ENCODE results near the gene PRRT3. TPM values are rescaled to one million over a fixed set of nuclear protein-coding genes. Genes with fewer than 3 reads are reported as not detected.

PRRT3 gene
- total and polyA plus RNA-seq, 9 of the 15 experiments (the other 6 are each of a cell fraction or from before 2014, with no cell fraction given), result 0.06 to 1.9 (median 1.2) TPM

DNA sequence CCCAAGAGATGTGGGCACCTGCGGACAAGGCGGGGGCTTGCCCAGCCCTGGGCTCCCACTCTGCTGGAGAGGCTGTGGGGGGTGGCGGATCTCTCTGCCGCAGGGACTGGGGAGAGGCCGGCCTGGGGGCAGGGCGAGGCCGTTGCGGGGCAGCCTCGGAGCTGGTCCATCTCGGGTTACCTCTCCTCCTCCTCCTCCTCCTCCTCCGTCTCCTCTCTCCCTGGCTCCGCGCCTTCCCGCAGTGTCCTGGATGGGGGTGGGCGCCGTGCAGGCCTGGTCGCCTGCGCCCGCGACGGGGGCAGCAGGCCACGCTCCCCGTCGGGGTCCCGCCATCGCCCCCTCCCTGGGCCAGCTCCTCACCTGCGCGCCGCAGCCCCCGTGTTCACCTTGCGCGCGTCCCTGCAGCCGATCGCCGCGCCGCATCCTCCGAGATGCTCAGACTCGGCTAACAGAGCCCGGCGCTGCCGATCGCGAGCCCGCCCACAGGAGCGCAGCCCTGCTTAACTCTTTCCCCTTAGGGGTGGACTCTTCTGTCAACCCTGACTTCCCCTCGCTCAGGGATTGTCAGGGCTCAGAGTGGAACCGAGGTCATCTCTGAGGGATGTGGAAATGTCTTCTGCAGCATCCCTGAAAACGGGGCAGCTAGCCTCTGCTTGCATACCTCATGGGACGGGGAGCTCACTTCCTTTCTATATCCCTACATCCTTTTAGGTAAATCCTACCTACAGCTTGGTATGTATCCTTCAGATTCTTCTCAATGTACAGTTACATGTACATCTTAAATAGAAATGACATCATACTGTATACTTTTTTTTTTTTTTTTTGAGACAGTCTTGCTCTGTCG is at the start of gene PRRT3 (continued):
- TF ChIP-seq, protein P1, sequence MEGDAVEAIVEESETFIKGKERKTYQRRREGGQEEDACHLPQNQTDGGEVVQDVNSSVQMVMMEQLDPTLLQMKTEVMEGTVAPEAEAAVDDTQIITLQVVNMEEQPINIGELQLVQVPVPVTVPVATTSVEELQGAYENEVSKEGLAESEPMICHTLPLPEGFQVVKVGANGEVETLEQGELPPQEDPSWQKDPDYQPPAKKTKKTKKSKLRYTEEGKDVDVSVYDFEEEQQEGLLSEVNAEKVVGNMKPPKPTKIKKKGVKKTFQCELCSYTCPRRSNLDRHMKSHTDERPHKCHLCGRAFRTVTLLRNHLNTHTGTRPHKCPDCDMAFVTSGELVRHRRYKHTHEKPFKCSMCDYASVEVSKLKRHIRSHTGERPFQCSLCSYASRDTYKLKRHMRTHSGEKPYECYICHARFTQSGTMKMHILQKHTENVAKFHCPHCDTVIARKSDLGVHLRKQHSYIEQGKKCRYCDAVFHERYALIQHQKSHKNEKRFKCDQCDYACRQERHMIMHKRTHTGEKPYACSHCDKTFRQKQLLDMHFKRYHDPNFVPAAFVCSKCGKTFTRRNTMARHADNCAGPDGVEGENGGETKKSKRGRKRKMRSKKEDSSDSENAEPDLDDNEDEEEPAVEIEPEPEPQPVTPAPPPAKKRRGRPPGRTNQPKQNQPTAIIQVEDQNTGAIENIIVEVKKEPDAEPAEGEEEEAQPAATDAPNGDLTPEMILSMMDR (IDR thresholded peaks at IDR 0.05 in 2 of 3, conservative IDR thresholded peaks at IDR 0.05 in 1 of 3; ENCODE audit: insufficient read depth in 2 of 3, low read depth in 1 of 3, low read length in 3 of 3), result no peak
- TF ChIP-seq BRF1 (IDR thresholded peaks at IDR 0.05; ENCODE audit: borderline replicate concordance, extremely low read depth, insufficient read length) (no peak), TOE1 (IDR thresholded peaks at IDR 0.05; ENCODE audit: borderline replicate concordance) (peak; percentile 70; the same call in 1 of the 2 replicates), TOE1 (CRISPR knock-in tag; IDR thresholded peaks at IDR 0.05; ENCODE audit: borderline replicate concordance, low read depth) (no peak), ZNF408 (CRISPR knock-in tag; IDR thresholded peaks at IDR 0.05; ENCODE audit: low read depth) (no peak), CC2D1A (IDR thresholded peaks at IDR 0.05) (no peak; the same call in 1 of the 2 replicates)

DNA sequence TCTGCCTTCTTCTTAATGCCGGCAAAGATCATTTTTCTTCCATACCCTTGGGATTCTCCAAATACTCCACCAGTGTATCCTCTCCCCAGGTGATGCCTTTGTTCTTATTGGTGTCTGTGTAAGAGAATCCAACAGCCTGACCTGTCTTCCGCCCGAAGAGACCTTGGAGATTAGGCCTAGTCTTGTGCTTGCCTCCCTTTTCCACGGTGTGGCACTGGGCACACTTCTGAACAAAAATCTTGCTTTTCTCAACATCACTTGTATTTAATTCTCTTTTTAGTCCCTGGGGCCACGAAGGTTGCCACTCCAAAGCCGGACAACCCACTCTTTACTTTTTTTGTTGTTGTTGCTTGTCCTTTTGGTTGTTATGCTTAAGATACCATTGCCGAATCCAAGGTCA is 48.5 kb upstream of the PRRT3 start:
- Histone ChIP-seq H3K27me3 (ENCODE audit: control insufficient read depth in 2 of 2, insufficient read depth in 2 of 2, low read length in 2 of 2) (no peaks in the 10 kb centered on the region), H3K9me1 (ENCODE audit: control insufficient read depth, insufficient read depth, low read length) (peaks cover 5% of the 10 kb centered on the region), H3K4me1 (replicated peaks in 1 of 2; ENCODE audit: control insufficient read depth in 2 of 2, insufficient read depth in 2 of 2, low read length in 2 of 2) (no peaks in the 10 kb centered on the region), H3K9me3 (replicated peaks; ENCODE audit: control insufficient read depth, insufficient read depth, low read depth, low read length) (no peaks in the 10 kb centered on the region), H3K36me3 (ENCODE audit: control insufficient read depth, insufficient read depth, low read length) (peaks cover 67% of the 10 kb centered on the region), H4K20me1 (replicated peaks; ENCODE audit: control insufficient read depth, insufficient read depth, low read length) (peaks cover 1% of the 10 kb centered on the region), H2AFZ (ENCODE audit: low read depth, low read length) (no peak overlapping the region), H3K9ac (ENCODE audit: insufficient read depth in 1 of 2, low read depth in 2 of 2, low read length in 2 of 2) (no peak overlapping the region), H3K4me3 (no peak overlapping the region), H3K79me2 (ENCODE audit: control insufficient read depth, insufficient read depth, low read length) (peaks cover 15% of the 10 kb centered on the region), H3K27ac (ENCODE audit: extremely low read depth, low read depth, low read length) (no peak overlapping the region), H3K4me2 (ENCODE audit: insufficient read depth, low read length) (no peak overlapping the region)
- intact Hi-C loops (cut with micrococcal nuclease), result no loop called here
- FAIRE-seq (no peak), DNase-seq (ENCODE audit: extremely low read depth in 1 of 4, low spot score in 3 of 4) (no peak), ATAC-seq (no peak)
- POLR2A ChIA-PET, result interaction anchor here (0.9 kb wide), 1 partner anchor 13 kb away, joined by 6 read pairs; no protein-coding TSS in a partner anchor
- in situ Hi-C loops (cut with MboI), result no loop called here
- CTCF ChIA-PET (ENCODE audit: low intra/inter-chr PET ratio), result no interaction called here
- no TSS peak for BruUV-seq (replicated peaks)
- WGBS (ENCODE audit: insufficient coverage, low coverage, missing lambda C conversion rate), result 93% methylated on average over 7 of the region's 7 CpGs
- no peak for TF ChIP-seq NR3C1 (CRISPR knock-in tag; IDR thresholded peaks at IDR 0.05)
- TF ChIP-seq, protein P2, sequence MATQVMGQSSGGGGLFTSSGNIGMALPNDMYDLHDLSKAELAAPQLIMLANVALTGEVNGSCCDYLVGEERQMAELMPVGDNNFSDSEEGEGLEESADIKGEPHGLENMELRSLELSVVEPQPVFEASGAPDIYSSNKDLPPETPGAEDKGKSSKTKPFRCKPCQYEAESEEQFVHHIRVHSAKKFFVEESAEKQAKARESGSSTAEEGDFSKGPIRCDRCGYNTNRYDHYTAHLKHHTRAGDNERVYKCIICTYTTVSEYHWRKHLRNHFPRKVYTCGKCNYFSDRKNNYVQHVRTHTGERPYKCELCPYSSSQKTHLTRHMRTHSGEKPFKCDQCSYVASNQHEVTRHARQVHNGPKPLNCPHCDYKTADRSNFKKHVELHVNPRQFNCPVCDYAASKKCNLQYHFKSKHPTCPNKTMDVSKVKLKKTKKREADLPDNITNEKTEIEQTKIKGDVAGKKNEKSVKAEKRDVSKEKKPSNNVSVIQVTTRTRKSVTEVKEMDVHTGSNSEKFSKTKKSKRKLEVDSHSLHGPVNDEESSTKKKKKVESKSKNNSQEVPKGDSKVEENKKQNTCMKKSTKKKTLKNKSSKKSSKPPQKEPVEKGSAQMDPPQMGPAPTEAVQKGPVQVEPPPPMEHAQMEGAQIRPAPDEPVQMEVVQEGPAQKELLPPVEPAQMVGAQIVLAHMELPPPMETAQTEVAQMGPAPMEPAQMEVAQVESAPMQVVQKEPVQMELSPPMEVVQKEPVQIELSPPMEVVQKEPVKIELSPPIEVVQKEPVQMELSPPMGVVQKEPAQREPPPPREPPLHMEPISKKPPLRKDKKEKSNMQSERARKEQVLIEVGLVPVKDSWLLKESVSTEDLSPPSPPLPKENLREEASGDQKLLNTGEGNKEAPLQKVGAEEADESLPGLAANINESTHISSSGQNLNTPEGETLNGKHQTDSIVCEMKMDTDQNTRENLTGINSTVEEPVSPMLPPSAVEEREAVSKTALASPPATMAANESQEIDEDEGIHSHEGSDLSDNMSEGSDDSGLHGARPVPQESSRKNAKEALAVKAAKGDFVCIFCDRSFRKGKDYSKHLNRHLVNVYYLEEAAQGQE (IDR thresholded peaks at IDR 0.05; ENCODE audit: borderline replicate concordance), result no peak
- TF ChIP-seq, protein P2 (CRISPR knock-in tag; IDR thresholded peaks at IDR 0.05; ENCODE audit: low read depth), result no peak

All from K562 (cell line).